Ovary (tissue), 9 donors: ENCODE data around the gene ENOX1. TPM values are rescaled to one million over a fixed set of nuclear protein-coding genes. Genes with fewer than 3 reads are reported as not detected.

Experiments used
- DNase-seq, 5 donors: peaks; one replicate each; pipeline ENCODE4 v3.0.0-alpha.2; 2019 to 2020
- H3K27ac ChIP-seq, 2 donors: fragments of 200-600 bp; one replicate each; pipeline versions ENCODE4 v1.5.1 to v1.8.0; 2019 to 2022
- H3K27me3 ChIP-seq: fragments of 200-600 bp; one replicate; pipeline ENCODE4 v1.8.0; 2022
- H3K36me3 ChIP-seq: fragments of 200-600 bp; sonication (generic); one replicate; pipeline ENCODE4 v1.5.1; 2019
- H3K4me1 ChIP-seq: one replicate; pipeline ENCODE4 v1.8.1; 2013; ENCODE audit warnings: mild to moderate bottlenecking, moderate library complexity; ENCODE audit not compliant: insufficient read depth
- H3K4me3 ChIP-seq: fragments of 200-600 bp; sonication (generic); one replicate; pipeline ENCODE4 v1.5.1; 2017
- H3K9me3 ChIP-seq, 2 donors: fragments of 200-600 bp in 1 of 2; sonication (generic) in 1 of 2; one replicate each; pipeline versions ENCODE4 v1.5.1 to v1.8.1; 2013 to 2019; ENCODE audit warnings: mild to moderate bottlenecking in 1 of 2, moderate library complexity in 1 of 2
- EP300 ChIP-seq: sonication (generic); formaldehyde crosslinking; IDR thresholded peaks from one replicate; pipeline ENCODE4 v1.6.1; 2017; ENCODE audit warnings: antibody characterized with exemption
- POLR2A ChIP-seq: fragments of 450-650 bp; IDR thresholded peaks from one replicate; pipeline ENCODE4 v1.6.1; 2017; ENCODE audit warnings: antibody characterized with exemption, mild to moderate bottlenecking, moderate library complexity
- WGBS, 3 donors: extraction: QIAGEN DNeasy Blood & Tissue Kit in 1 of 3; methylation state at CpG; one replicate each; pipeline versions ENCODE4 v1.1.5 to v1.1.7; 2013 to 2017; 5-methylcytosine and 5-hydroxymethylcytosine counted together
- intact Hi-C, 4 donors: fragments of 100-400 bp; cut with DNase I; formaldehyde crosslinking; loops; one replicate each; pipeline versions ENCODE4 v1.11.0 to v1.15.1; 2022 to 2023
- polyA plus RNA-seq, 2 donors: library from polyadenylated mRNA; stranded (reverse); fragments of 200-250 nt in 1 of 2; fragments of 350-450 nt in 1 of 2; fragmentation: Illumina TruSeq in 1 of 2; extraction: RNeasy Lipid Tissue Mini Kit (QIAGEN cat#74804) in 1 of 2; gene quantifications; one replicate each; pipeline ENCODE4 v1.2.3, GENCODE V29; 2013 to 2014
- total RNA-seq, 7 donors: library from RNA; depleted of rRNA in 2 of 7; stranded (reverse); fragments of >200 nt in 2 of 7; fragmentation: NEBNext Ultra II Directional in 3 of 7; extraction: Animal tissue kit (Norgen Biotek cat#: 25700) in 3 of 7; gene quantifications; one replicate each; pipeline versions ENCODE4 v1.1.0 to v1.2.4, GENCODE V29; 2016 to 2023
- TF ChIP-seq, protein P1 (sequence below), 3 donors: fragments of 450-650 bp in 2 of 3; fragments of 200-600 bp in 1 of 3; IDR thresholded peaks; one replicate each; pipeline versions ENCODE4 v1.5.1 to v1.8.0; 2016 to 2022; ENCODE audit warnings: antibody characterized with exemption in 3 of 3, mild to moderate bottlenecking in 1 of 3
- donor health status: DM: no; HTN: no; CAD: no; lungs with moderate emphysema.
- donor health status: DM: no; HTN: no; CAD: no.
- donor health status: Bipolar disorder and iron deficiency.
- donor health status: DM: yes; HTN: yes; CAD: no.
- donor health status: DM: no; HTN: no; CAD: no.
- donor health status: DM: yes; HTN: yes; CAD: no.

ENOX1 gene
- total and polyA plus RNA-seq, 9 donors = 3.6 to 17.5 (median 7.8) TPM

DNA sequence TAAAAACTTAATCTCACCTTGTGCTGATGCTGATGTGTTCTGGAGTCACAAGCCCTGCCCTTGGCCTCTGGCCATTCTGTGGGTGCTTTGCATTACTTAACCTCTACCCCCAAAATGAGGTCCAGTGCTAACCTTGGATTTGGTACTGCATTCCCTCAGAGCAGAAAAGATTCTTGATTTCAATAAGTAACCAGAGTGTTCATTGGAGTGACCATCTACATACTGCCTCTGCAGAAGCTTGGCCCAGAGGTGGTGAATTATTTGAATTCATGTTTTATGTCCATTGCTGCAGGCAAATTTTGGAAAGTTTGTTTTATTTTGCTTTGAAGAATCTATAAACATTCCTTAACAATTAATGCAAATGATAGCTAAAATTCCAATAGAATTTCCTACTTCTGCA is 7.6 kb upstream of the ENOX1 start:
- Histone ChIP-seq H3K4me1 (no peaks in the 10 kb centered on the region), H3K27ac (no peak overlapping the region), H3K4me3 (no peak overlapping the region), H3K36me3 (no peaks in the 10 kb centered on the region), H3K9me3 (no peaks in the 10 kb centered on the region), H3K27me3 (no peaks in the 10 kb centered on the region)
- intact Hi-C loops = no loop called here
- DNase-seq = no peak
- TF ChIP-seq, protein P1, sequence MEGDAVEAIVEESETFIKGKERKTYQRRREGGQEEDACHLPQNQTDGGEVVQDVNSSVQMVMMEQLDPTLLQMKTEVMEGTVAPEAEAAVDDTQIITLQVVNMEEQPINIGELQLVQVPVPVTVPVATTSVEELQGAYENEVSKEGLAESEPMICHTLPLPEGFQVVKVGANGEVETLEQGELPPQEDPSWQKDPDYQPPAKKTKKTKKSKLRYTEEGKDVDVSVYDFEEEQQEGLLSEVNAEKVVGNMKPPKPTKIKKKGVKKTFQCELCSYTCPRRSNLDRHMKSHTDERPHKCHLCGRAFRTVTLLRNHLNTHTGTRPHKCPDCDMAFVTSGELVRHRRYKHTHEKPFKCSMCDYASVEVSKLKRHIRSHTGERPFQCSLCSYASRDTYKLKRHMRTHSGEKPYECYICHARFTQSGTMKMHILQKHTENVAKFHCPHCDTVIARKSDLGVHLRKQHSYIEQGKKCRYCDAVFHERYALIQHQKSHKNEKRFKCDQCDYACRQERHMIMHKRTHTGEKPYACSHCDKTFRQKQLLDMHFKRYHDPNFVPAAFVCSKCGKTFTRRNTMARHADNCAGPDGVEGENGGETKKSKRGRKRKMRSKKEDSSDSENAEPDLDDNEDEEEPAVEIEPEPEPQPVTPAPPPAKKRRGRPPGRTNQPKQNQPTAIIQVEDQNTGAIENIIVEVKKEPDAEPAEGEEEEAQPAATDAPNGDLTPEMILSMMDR (IDR thresholded peaks at IDR 0.05) = no peak
- no peak for TF ChIP-seq POLR2A
- no peak for TF ChIP-seq EP300

DNA sequence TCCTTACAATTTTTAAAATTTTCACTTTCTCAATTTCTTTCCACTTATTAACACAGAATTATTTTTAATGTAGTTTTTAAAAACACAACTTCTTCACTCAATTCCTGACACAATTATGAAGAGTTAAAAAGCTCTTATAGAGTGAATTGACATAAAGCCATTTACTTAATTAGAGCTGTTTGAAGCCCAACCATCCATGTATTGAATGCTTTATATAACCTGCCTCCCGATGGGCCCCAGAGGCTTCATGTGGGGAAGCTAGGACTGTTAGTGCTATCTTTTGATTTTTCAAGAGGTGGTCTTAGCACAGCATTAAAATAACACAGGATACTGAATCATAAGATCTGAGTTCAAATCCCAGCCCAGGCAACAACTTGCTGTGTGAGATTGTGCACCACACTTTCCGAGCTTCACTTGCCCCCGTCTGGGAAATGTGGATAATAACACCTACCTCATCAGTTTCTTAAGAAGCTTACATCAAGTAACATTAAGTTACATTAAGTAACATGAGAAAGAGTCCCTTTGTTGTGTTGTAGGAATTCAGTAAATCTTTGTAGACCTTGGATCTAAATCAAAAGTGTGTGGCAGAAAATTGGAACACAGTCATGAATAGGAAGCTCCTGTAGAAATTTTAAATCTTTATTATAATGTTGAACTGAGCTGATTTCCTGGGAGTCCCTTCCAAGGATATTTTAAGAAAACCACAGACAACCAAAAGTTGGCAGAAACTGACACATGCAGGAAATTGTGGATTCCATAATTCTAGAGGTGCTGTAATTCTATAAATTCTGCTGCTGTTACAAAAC is 5.5 kb upstream of the ENOX1 start:
- H3K4me3 ChIP-seq = no peak overlapping the region
- 59 to 67% (median 60%) methylated on average over 3 of the region's 3 CpGs for WGBS, 3 donors
- no peaks in the 10 kb centered on the region for H3K27me3 ChIP-seq
- no peak for DNase-seq
- no peaks in the 10 kb centered on the region for H3K36me3 ChIP-seq
- TF ChIP-seq, protein P1 (IDR thresholded peaks at IDR 0.05) = no peak
- TF ChIP-seq EP300 = no peak
- TF ChIP-seq POLR2A = no peak
- H3K4me1 ChIP-seq = no peaks in the 10 kb centered on the region
- no peak overlapping the region for H3K27ac ChIP-seq
- H3K9me3 ChIP-seq = no peaks in the 10 kb centered on the region
- intact Hi-C loops = no loop called here

DNA sequence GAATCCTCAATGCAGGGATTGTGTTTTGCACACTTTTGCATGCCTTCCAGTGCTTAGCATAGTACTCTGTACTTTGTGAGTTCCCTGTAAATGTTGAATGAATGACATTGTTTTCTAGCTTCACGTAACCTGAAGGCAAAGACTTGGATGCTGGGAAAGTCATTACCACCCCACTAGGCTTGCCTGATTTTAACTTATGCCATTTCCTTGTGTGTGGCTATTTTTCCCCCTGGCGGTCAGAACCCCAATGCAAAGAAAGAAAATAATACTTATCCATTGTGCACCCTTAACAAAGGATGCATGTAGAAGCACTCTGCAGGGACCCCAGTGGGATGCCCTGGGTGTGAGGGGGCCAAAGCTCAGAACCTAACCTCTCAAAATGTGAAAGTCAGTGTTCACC is 1.2 kb upstream of the ENOX1 start:
- Histone ChIP-seq H3K4me3 (no peak overlapping the region), H3K27me3 (no peaks in the 10 kb centered on the region), H3K27ac (no peak overlapping the region), H3K4me1 (no peaks in the 10 kb centered on the region), H3K9me3 (no peaks in the 10 kb centered on the region), H3K36me3 (no peaks in the 10 kb centered on the region)
- peak in 1 of 5 donors; percentile 22 for DNase-seq
- 40 to 81% (median 76%) methylated on average over 2 of the region's 2 CpGs for WGBS, 3 donors
- TF ChIP-seq POLR2A = no peak
- TF ChIP-seq, protein P1 (IDR thresholded peaks at IDR 0.05) = peak in 1 of 3 donors; percentile 16
- intact Hi-C loops = loop anchor here in 2 of 4 donors (5.0 to 10.0 kb wide), 3 partner anchors 273 to 701 kb away; no protein-coding TSS in a partner anchor

DNA sequence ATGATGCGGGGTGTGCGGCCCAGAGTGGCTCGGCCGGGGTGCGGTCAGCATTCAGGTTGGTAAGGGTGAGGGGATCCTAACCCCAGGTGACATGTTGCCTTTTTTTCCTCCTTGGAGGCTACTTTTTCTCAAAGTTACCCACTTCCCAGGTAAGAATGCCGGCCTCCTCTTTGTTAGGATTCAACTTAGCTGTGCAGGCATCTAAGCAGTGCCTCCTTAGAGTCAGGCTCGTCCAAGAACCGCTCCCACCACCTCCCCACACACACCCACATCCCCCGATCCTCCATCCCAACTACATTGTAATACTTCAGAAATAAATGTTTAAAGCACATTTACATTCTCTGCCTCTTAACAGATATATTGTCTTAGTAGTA is 733 bp upstream of the ENOX1 start:
- TF ChIP-seq EP300 = no peak
- TF ChIP-seq, protein P1 (IDR thresholded peaks at IDR 0.05) = no peak
- TF ChIP-seq POLR2A = no peak
- Histone ChIP-seq H3K27me3 (no peaks in the 10 kb centered on the region), H3K9me3 (no peaks in the 10 kb centered on the region), H3K36me3 (no peaks in the 10 kb centered on the region), H3K27ac (no peak overlapping the region), H3K4me3 (peak overlapping the region; percentile 85), H3K4me1 (no peaks in the 10 kb centered on the region)
- intact Hi-C loops = loop anchor here in 2 of 4 donors (5.0 to 10.0 kb wide), 3 partner anchors 273 to 700 kb away; no protein-coding TSS in a partner anchor
- no peak for DNase-seq
- 5 to 11% (median 8%) methylated on average over 9 of the region's 9 CpGs for WGBS, 3 donors
